GM21381 (cell line): ENCODE data around the gene OSM.
"Not testable (repeated sequence)": the region's sequence is repeated elsewhere in the genome, so short reads cannot be mapped to it uniquely, and the experiment has no call there.

Experiments
- ATAC-seq: cut with Tn5 transposase; IDR thresholded peaks from one replicate; pipeline ENCODE4 v1.9.1; 2021; ENCODE audit warnings: mild to moderate bottlenecking, moderate library complexity; ENCODE audit not compliant: unreplicated experiment

Gene OSM

GRCh38 chr22:30245985-30246813 lies 20.5 kb downstream of the OSM start, which contains the start of gene LIF:
Gene LIF (minus strand): TSS chr22:30246759. CDS start chr22:30246695, 64 bp downstream.
- no peak for ATAC-seq

- ATAC-seq, result no peak
These were observed 21.3 kb downstream of the OSM start for GRCh38 chr22:30245181-30245984.

GRCh38 chr22:30244641-30245040 lies 22.0 kb downstream of the OSM start:
- ATAC-seq, result no peak

- ATAC-seq, result no peak
These were observed 22.6 kb downstream of the OSM start for GRCh38 chr22:30244066-30244465.

GRCh38 chr22:30243661-30244060 lies 23.0 kb downstream of the OSM start:
- ATAC-seq, result no peak

GRCh38 chr22:30241576-30242371 lies 24.9 kb downstream of the OSM start:
- ATAC-seq, result no peak

GRCh38 chr22:30240541-30241417 lies 25.9 kb downstream of the OSM start:
- ATAC-seq, result no peak

- ATAC-seq, result no peak
These were observed 26.9 kb downstream of the OSM start for GRCh38 chr22:30239488-30240405.

GRCh38 chr22:30238661-30239487 lies 27.8 kb downstream of the OSM start:
- no peak for ATAC-seq

- ATAC-seq, result no peak
These were observed 28.5 kb downstream of the OSM start for GRCh38 chr22:30238136-30238535.

- no peak for ATAC-seq
These were observed 29.8 kb downstream of the OSM start for GRCh38 chr22:30236875-30237274.

GRCh38 chr22:30235687-30236170 lies 30.9 kb downstream of the OSM start:
- no peak for ATAC-seq

- ATAC-seq, result no peak
These were observed 31.7 kb downstream of the OSM start for GRCh38 chr22:30234786-30235470.

GRCh38 chr22:30234325-30234724 lies 32.3 kb downstream of the OSM start:
- ATAC-seq, result not testable (repeated sequence)

- no peak for ATAC-seq
These were observed 33.1 kb downstream of the OSM start for GRCh38 chr22:30233582-30233981.

GRCh38 chr22:30232716-30233218 lies 33.9 kb downstream of the OSM start:
- no peak for ATAC-seq

GRCh38 chr22:30230787-30231461 lies 35.7 kb downstream of the OSM start:
- ATAC-seq, result no peak
